Measurements from ENCODE around the gene ZBTB5. TPM values are rescaled to one million over a fixed set of nuclear protein-coding genes. Genes with fewer than 3 reads are reported as not detected.

ZBTB5 gene
- total and polyA plus RNA-seq, 4 donors = 3.2 to 21.9 (median 8.3) TPM

- ATAC-seq (ENCODE audit: insufficient read depth, low FRiP score) = no peak
- Histone ChIP-seq H3K27ac (ENCODE audit: low read depth in 1 of 2, low read length in 1 of 2) (no peak overlapping the region), H3K36me3 (ENCODE audit: control insufficient read depth in 4 of 4, insufficient read depth in 4 of 4, low read length in 4 of 4) (peaks cover 35 to 57% (median 51%) of the 10 kb centered on the region in 4 donors), H3K9ac (ENCODE audit: insufficient read depth in 1 of 2, low read length in 2 of 2) (no peak overlapping the region), H3K27me3 (ENCODE audit: control insufficient read depth in 3 of 3, insufficient read depth in 3 of 3, low read length in 2 of 3) (no peaks in the 10 kb centered on the region), H3K4me1 (ENCODE audit: control insufficient read depth in 5 of 5, insufficient read depth in 5 of 5, low read length in 5 of 5) (peaks cover 0 to 8% (median 1%) of the 10 kb centered on the region in 5 donors), H3K9me3 (ENCODE audit: control insufficient read depth in 4 of 4, insufficient read depth in 3 of 4, low read length in 3 of 4) (no peaks in the 10 kb centered on the region), H3K4me3 (no peak overlapping the region)
- no peak for TF ChIP-seq CTCF (IDR thresholded peaks at IDR 0.05; ENCODE audit: control extremely low read depth, extremely low read depth)
- DNase-seq = no peak
- 94 to 99% methylated on average over 5 of the region's 5 CpGs for WGBS, 2 donors
Observed at GRCh38 chr9:37436540-37436939, 28.7 kb downstream of the ZBTB5 start.

GRCh38 chr9:37433867-37434371 lies 31.3 kb downstream of the ZBTB5 start:
- TF ChIP-seq CTCF (IDR thresholded peaks at IDR 0.05; ENCODE audit: control extremely low read depth, extremely low read depth) = no peak
- Histone ChIP-seq H3K36me3 (ENCODE audit: control insufficient read depth in 4 of 4, insufficient read depth in 4 of 4, low read length in 4 of 4) (peaks cover 25 to 59% (median 39%) of the 10 kb centered on the region in 4 donors), H3K27ac (ENCODE audit: low read depth in 1 of 2, low read length in 1 of 2) (no peak overlapping the region), H3K9me3 (ENCODE audit: control insufficient read depth in 4 of 4, insufficient read depth in 3 of 4, low read length in 3 of 4) (no peaks in the 10 kb centered on the region), H3K4me1 (ENCODE audit: control insufficient read depth in 5 of 5, insufficient read depth in 5 of 5, low read length in 5 of 5) (peaks cover 0 to 8% (median 0%) of the 10 kb centered on the region in 5 donors), H3K27me3 (ENCODE audit: control insufficient read depth in 3 of 3, insufficient read depth in 3 of 3, low read length in 2 of 3) (no peaks in the 10 kb centered on the region), H3K4me3 (no peak overlapping the region), H3K9ac (ENCODE audit: insufficient read depth in 1 of 2, low read length in 2 of 2) (no peak overlapping the region)
- WGBS, 2 donors = 78 to 83% methylated on average over 7 of the region's 7 CpGs
- peak; percentile 58 to 75 (median 69) for DNase-seq
- ATAC-seq (ENCODE audit: insufficient read depth, low FRiP score) = no peak

GRCh38 chr9:37432020-37432419 lies 33.2 kb downstream of the ZBTB5 start:
- Histone ChIP-seq H3K9me3 (ENCODE audit: control insufficient read depth in 4 of 4, insufficient read depth in 3 of 4, low read length in 3 of 4) (no peaks in the 10 kb centered on the region), H3K4me3 (no peak overlapping the region), H3K4me1 (ENCODE audit: control insufficient read depth in 5 of 5, insufficient read depth in 5 of 5, low read length in 5 of 5) (peaks cover 0 to 8% (median 0%) of the 10 kb centered on the region in 5 donors), H3K27ac (ENCODE audit: low read depth in 1 of 2, low read length in 1 of 2) (no peak overlapping the region), H3K27me3 (ENCODE audit: control insufficient read depth in 3 of 3, insufficient read depth in 3 of 3, low read length in 2 of 3) (no peaks in the 10 kb centered on the region), H3K9ac (ENCODE audit: insufficient read depth in 1 of 2, low read length in 2 of 2) (no peak overlapping the region), H3K36me3 (ENCODE audit: control insufficient read depth in 4 of 4, insufficient read depth in 4 of 4, low read length in 4 of 4) (peaks cover 17 to 62% (median 30%) of the 10 kb centered on the region in 4 donors)
- ATAC-seq (ENCODE audit: insufficient read depth, low FRiP score) = no peak
- no peak for DNase-seq
- no peak for TF ChIP-seq CTCF (IDR thresholded peaks at IDR 0.05; ENCODE audit: control extremely low read depth, extremely low read depth)
- 92 to 94% methylated on average over 6 of the region's 6 CpGs for WGBS, 2 donors

All from lung (tissue), 12 donors.